Liver (tissue), 9 donors: Measurements from ENCODE around the gene GALNTL6. TPM values are rescaled to one million over a fixed set of nuclear protein-coding genes. Genes with fewer than 3 reads are reported as not detected.

Experiments used
- DNase-seq: peaks from one replicate; pipeline ENCODE4 v3.0.0-alpha.2; 2017; ENCODE audit warnings: low spot score
- H3K27ac ChIP-seq, 2 donors: one replicate each; pipeline ENCODE4 v1.7.0; 2013; ENCODE audit warnings: inconsistent platforms in 2 of 2, low read length in 2 of 2, control low read depth in 1 of 2, low read depth in 1 of 2, mild to moderate bottlenecking in 1 of 2
- H3K27me3 ChIP-seq, 4 donors: one replicate each; pipeline versions ENCODE4 v1.6.1 to v1.7.0; 2013; ENCODE audit warnings: low read length in 3 of 4, inconsistent platforms in 1 of 4, mild to moderate bottlenecking in 1 of 4, moderate library complexity in 1 of 4; ENCODE audit not compliant: control insufficient read depth in 4 of 4, insufficient read depth in 4 of 4
- H3K36me3 ChIP-seq, 4 donors: one replicate each; pipeline versions ENCODE4 v1.6.1 to v1.7.0; 2013; ENCODE audit warnings: low read length in 3 of 4, mild to moderate bottlenecking in 3 of 4, low read depth in 1 of 4, moderate library complexity in 1 of 4; ENCODE audit not compliant: control insufficient read depth in 4 of 4, insufficient read depth in 3 of 4
- H3K4me1 ChIP-seq, 4 donors: one replicate each; pipeline versions ENCODE4 v1.6.1 to v1.7.0; 2013; ENCODE audit warnings: low read length in 3 of 4, mild to moderate bottlenecking in 3 of 4, moderate library complexity in 1 of 4; ENCODE audit not compliant: control insufficient read depth in 4 of 4, insufficient read depth in 4 of 4
- H3K4me3 ChIP-seq, 3 donors: one replicate each; pipeline versions ENCODE4 v1.6.1 to v1.7.0; 2013; ENCODE audit warnings: low read length in 3 of 3, control low read depth in 1 of 3, low read depth in 1 of 3, mild to moderate bottlenecking in 1 of 3
- H3K9ac ChIP-seq, 2 donors: one replicate each; pipeline ENCODE4 v1.7.0; 2013; ENCODE audit warnings: low read length in 2 of 2, mild to moderate bottlenecking in 2 of 2, moderate library complexity in 2 of 2, control low read depth in 1 of 2, low read depth in 1 of 2
- H3K9me3 ChIP-seq, 4 donors: one replicate each; pipeline versions ENCODE4 v1.6.1 to v1.7.0; 2013; ENCODE audit warnings: low read length in 3 of 4; ENCODE audit not compliant: control insufficient read depth in 4 of 4
- ATF3 ChIP-seq: IDR thresholded peaks from 2 replicates; pipeline ENCODE4 v1.6.1; 2016; ENCODE audit warnings: antibody characterized with exemption
- CTCF ChIP-seq: fragments of 150-350 bp; IDR thresholded peaks from 2 replicates; pipeline ENCODE4 v1.5.1; 2017; ENCODE audit warnings: improper control_type of control experiment, low read depth, low read length; ENCODE audit not compliant: missing input control
- EGR1 ChIP-seq, 2 donors: IDR thresholded peaks; 2 replicates each; pipeline ENCODE4 v1.6.1; 2016 to 2018; ENCODE audit warnings: antibody characterized with exemption in 2 of 2, low read depth in 2 of 2
- FOXA1 ChIP-seq: IDR thresholded peaks from 2 replicates; pipeline ENCODE4 v1.6.1; 2016; ENCODE audit warnings: antibody characterized with exemption
- FOXA2 ChIP-seq: IDR thresholded peaks from 2 replicates; pipeline ENCODE4 v1.6.1; 2016; ENCODE audit warnings: antibody characterized with exemption
- GABPA ChIP-seq, 2 donors: IDR thresholded peaks in 1 of 2; conservative IDR thresholded peaks in 1 of 2; 2 replicates each; pipeline ENCODE4 v1.6.1; 2016; ENCODE audit warnings: antibody characterized with exemption in 2 of 2, mild to moderate bottlenecking in 1 of 2, moderate library complexity in 1 of 2
- HNF4A ChIP-seq, 2 donors: conservative IDR thresholded peaks; 2 replicates each; pipeline ENCODE4 v1.6.1; 2016; ENCODE audit warnings: antibody characterized with exemption in 2 of 2, mild to moderate bottlenecking in 2 of 2
- HNF4G ChIP-seq: IDR thresholded peaks from 2 replicates; pipeline ENCODE4 v1.6.1; 2016; ENCODE audit warnings: antibody characterized with exemption
- JUND ChIP-seq, 2 donors: IDR thresholded peaks; 2 replicates each; pipeline ENCODE4 v1.6.1; 2016; ENCODE audit warnings: antibody characterized with exemption in 2 of 2
- MAX ChIP-seq: IDR thresholded peaks from 2 replicates; pipeline ENCODE4 v1.6.1; 2016; ENCODE audit warnings: antibody characterized with exemption
- NR2F2 ChIP-seq: IDR thresholded peaks from 2 replicates; pipeline ENCODE4 v1.6.1; 2016; ENCODE audit warnings: antibody characterized with exemption
- RAD21 ChIP-seq, 2 donors: IDR thresholded peaks; 2 replicates each; pipeline ENCODE4 v1.6.1; 2016; ENCODE audit warnings: antibody characterized with exemption in 2 of 2, mild to moderate bottlenecking in 2 of 2
- REST ChIP-seq: IDR thresholded peaks from 2 replicates; pipeline ENCODE4 v1.6.1; 2016; ENCODE audit warnings: antibody characterized with exemption, mild to moderate bottlenecking
- RXRA ChIP-seq, 2 donors: IDR thresholded peaks; 2 replicates each; pipeline ENCODE4 v1.6.1; 2017 to 2018; ENCODE audit warnings: antibody characterized with exemption in 2 of 2, mild to moderate bottlenecking in 1 of 2
- SP1 ChIP-seq: IDR thresholded peaks from 2 replicates; pipeline ENCODE4 v1.6.1; 2018; ENCODE audit warnings: antibody characterized with exemption, mild to moderate bottlenecking
- TAF1 ChIP-seq: conservative IDR thresholded peaks from 2 replicates; pipeline ENCODE4 v1.6.1; 2016; ENCODE audit warnings: antibody characterized with exemption, mild to moderate bottlenecking
- YY1 ChIP-seq: IDR thresholded peaks from 2 replicates; pipeline ENCODE4 v1.6.1; 2016; ENCODE audit warnings: antibody characterized with exemption, mild to moderate bottlenecking
- ZBTB33 ChIP-seq: IDR thresholded peaks from 2 replicates; pipeline ENCODE4 v1.6.1; 2016; ENCODE audit warnings: antibody characterized with exemption
- WGBS: extraction: QIAGEN DNeasy Blood & Tissue Kit; methylation state at CpG from one replicate; pipeline ENCODE4 v1.1.7; 2013; 5-methylcytosine and 5-hydroxymethylcytosine counted together
- polyA plus RNA-seq, 2 donors: library from polyadenylated mRNA; stranded (reverse) in 1 of 2; unstranded in 1 of 2; fragments of 200-250 nt in 1 of 2; fragments of >200 nt in 1 of 2; fragmentation: Nextera tagmentation in 1 of 2; extraction: Ambion mirVana in 1 of 2; gene quantifications; one replicate each; pipeline versions ENCODE4 v1.2.1 to v1.2.3, GENCODE V29; 2013 to 2015
- total RNA-seq, 2 donors: library from RNA; depleted of rRNA; stranded (reverse); fragments of >200 nt; gene quantifications; one replicate each; pipeline ENCODE4 v1.2.3, GENCODE V29; 2014
- donor health status: healthy.
- donor health status: healthy.
- donor health status: healthy.
- donor health status: healthy.
- donor health status: healthy.

GALNTL6 gene
- total and polyA plus RNA-seq, 4 donors: 0.06 to 0.08 TPM; not detected in 2

GRCh38 chr4:172127168-172127567 is 314.0 kb downstream of the GALNTL6 start:
- H3K27me3 ChIP-seq: no peaks in the 10 kb centered on the region
- H3K4me3 ChIP-seq: no peak overlapping the region
- no peak overlapping the region for H3K9ac ChIP-seq
- H3K4me1 ChIP-seq: no peaks in the 10 kb centered on the region
- no peak for DNase-seq
- no peak overlapping the region for H3K27ac ChIP-seq
- no peak for TF ChIP-seq YY1
- no peak for TF ChIP-seq ATF3
- no peak for TF ChIP-seq HNF4A (conservative IDR thresholded peaks at IDR 0.05)
- no peak for TF ChIP-seq FOXA2
- no peak for TF ChIP-seq GABPA (IDR thresholded peaks at IDR 0.05 in 1 of 2, conservative IDR thresholded peaks at IDR 0.05 in 1 of 2)
- TF ChIP-seq REST: no peak
- no peak for TF ChIP-seq TAF1
- no peak for TF ChIP-seq RAD21 (IDR thresholded peaks at IDR 0.05)
- TF ChIP-seq MAX: no peak
- TF ChIP-seq ZBTB33: no peak
- TF ChIP-seq HNF4G: no peak
- no peak for TF ChIP-seq NR2F2
- no peak for TF ChIP-seq FOXA1
- no peak for TF ChIP-seq JUND (IDR thresholded peaks at IDR 0.05)
- no peak for TF ChIP-seq EGR1 (IDR thresholded peaks at IDR 0.05; ENCODE audit: low read depth in 2 of 2)
- TF ChIP-seq CTCF: no peak
- TF ChIP-seq RXRA (IDR thresholded peaks at IDR 0.05): no peak
- no peak for TF ChIP-seq SP1
- 90% methylated on average over 4 of the region's 4 CpGs for WGBS
- H3K9me3 ChIP-seq: no peaks in the 10 kb centered on the region
- H3K36me3 ChIP-seq: no peaks in the 10 kb centered on the region
